ENCODE data around the gene CR1.
"Not testable (repeated sequence)": the region's sequence is repeated elsewhere in the genome, so short reads cannot be mapped to it uniquely, and the experiment has no call there.

CR1 gene

GRCh38 chr1:207503950-207504349, 8.0 kb downstream of the CR1 start:
- no peak for DNase-seq (ENCODE audit: low read depth in 2 of 2)

- no peak for DNase-seq (ENCODE audit: low read depth in 2 of 2)
Observed at GRCh38 chr1:207504438-207504837, 8.5 kb downstream of the CR1 start.

- DNase-seq (ENCODE audit: low read depth in 2 of 2), result no peak
Observed at GRCh38 chr1:207510444-207510843, 14.5 kb downstream of the CR1 start.

- no peak for DNase-seq (ENCODE audit: low read depth in 2 of 2)
Observed at GRCh38 chr1:207514890-207515289, 18.9 kb downstream of the CR1 start.

- DNase-seq (ENCODE audit: low read depth in 2 of 2), result no peak
Observed at GRCh38 chr1:207516729-207517128, 20.8 kb downstream of the CR1 start.

- DNase-seq (ENCODE audit: low read depth in 2 of 2), result no peak
Observed at GRCh38 chr1:207518608-207519236, 22.8 kb downstream of the CR1 start.

GRCh38 chr1:207519505-207520399, 23.8 kb downstream of the CR1 start:
- DNase-seq (ENCODE audit: low read depth in 2 of 2), result no peak

- not testable (repeated sequence) for DNase-seq (ENCODE audit: low read depth in 2 of 2)
Observed at GRCh38 chr1:207520400-207521345, 24.7 kb downstream of the CR1 start.

GRCh38 chr1:207525239-207525638, 29.3 kb downstream of the CR1 start:
- DNase-seq (ENCODE audit: low read depth in 2 of 2), result not testable (repeated sequence)

- not testable (repeated sequence) for DNase-seq (ENCODE audit: low read depth in 2 of 2)
Observed at GRCh38 chr1:207528401-207528800, 32.4 kb downstream of the CR1 start.

- not testable (repeated sequence) for DNase-seq (ENCODE audit: low read depth in 2 of 2)
Observed at GRCh38 chr1:207536263-207536662, 40.3 kb downstream of the CR1 start.

GRCh38 chr1:207546677-207547357, 50.9 kb downstream of the CR1 start:
- not testable (repeated sequence) for DNase-seq (ENCODE audit: low read depth in 2 of 2)

GRCh38 chr1:207554823-207555222, 58.9 kb downstream of the CR1 start:
- not testable (repeated sequence) for DNase-seq (ENCODE audit: low read depth in 2 of 2)

GRCh38 chr1:207565546-207566468, 69.8 kb downstream of the CR1 start:
- no peak for DNase-seq (ENCODE audit: low read depth in 2 of 2)

GRCh38 chr1:207571926-207572325, 76.0 kb downstream of the CR1 start:
- DNase-seq (ENCODE audit: low read depth in 2 of 2), result not testable (repeated sequence)

- DNase-seq (ENCODE audit: low read depth in 2 of 2), result not testable (repeated sequence)
Observed at GRCh38 chr1:207573074-207573473, 77.1 kb downstream of the CR1 start.

- not testable (repeated sequence) for DNase-seq (ENCODE audit: low read depth in 2 of 2)
Observed at GRCh38 chr1:207575381-207575780, 79.4 kb downstream of the CR1 start.

GRCh38 chr1:207578796-207579435, 83.0 kb downstream of the CR1 start:
- no peak for DNase-seq (ENCODE audit: low read depth in 2 of 2)

GRCh38 chr1:207579436-207579799, 83.5 kb downstream of the CR1 start:
- DNase-seq (ENCODE audit: low read depth in 2 of 2), result no peak

Data from stimulated activated CD8-positive, alpha-beta memory T cell treated with anti-CD3 and anti-CD28 coated beads, Interleukin-15, amount 100 ng/mL, for 4 hours (primary cell).